Measurements from ENCODE around the gene LILRB5.

LILRB5 gene

GRCh38 chr19:54204767-54205468 is 52.2 kb downstream of the LILRB5 start:
- Histone ChIP-seq H3K36me3 (replicated peaks in 1 of 2; ENCODE audit: control insufficient read depth in 2 of 2, insufficient read depth in 2 of 2, low read length in 2 of 2) (peaks cover 66 to 75% of the 10 kb centered on the region in 2 donors), H3K79me1 (ENCODE audit: low read depth, low read length) (peaks cover 22% of the 10 kb centered on the region), H3K23ac (ENCODE audit: low read depth, low read length, poor library complexity) (no peak overlapping the region), H4K91ac (ENCODE audit: low read depth, low read length, poor library complexity) (no peak overlapping the region), H3K27me3 (ENCODE audit: control insufficient read depth in 3 of 3, insufficient read depth in 3 of 3, low read depth in 1 of 3, low read length in 3 of 3) (no peaks in the 10 kb centered on the region), H3K14ac (ENCODE audit: low read length) (no peak overlapping the region), H3K4me3 (ENCODE audit: low read length in 2 of 2) (no peak overlapping the region), H3K9ac (ENCODE audit: low read depth, low read length, poor library complexity) (no peak overlapping the region), H2AK5ac (ENCODE audit: low read depth, low read length) (no peak overlapping the region), H3K4ac (ENCODE audit: low read length) (no peak overlapping the region), H3K4me1 (ENCODE audit: control insufficient read depth in 2 of 2, insufficient read depth in 1 of 2, low read depth in 1 of 2, low read length in 2 of 2) (peaks cover 19 to 20% of the 10 kb centered on the region in 2 donors), H4K8ac (ENCODE audit: low read depth, low read length) (no peak overlapping the region), H2AFZ (ENCODE audit: low read length) (no peak overlapping the region), H3K4me2 (ENCODE audit: insufficient read depth, low read length, poor library complexity, severe bottlenecking) (no peak overlapping the region), H3K18ac (ENCODE audit: low read length) (no peak overlapping the region), H2BK15ac (ENCODE audit: low read length) (no peak overlapping the region), H2BK120ac (ENCODE audit: low read depth, low read length) (no peak overlapping the region), H3K27ac (replicated peaks; ENCODE audit: low read length) (no peak overlapping the region), H2BK12ac (ENCODE audit: low read length) (no peak overlapping the region), H3K9me3 (replicated peaks in 1 of 2; ENCODE audit: control insufficient read depth in 2 of 2, insufficient read depth in 1 of 2, low read depth in 1 of 2, low read length in 2 of 2) (no peaks in the 10 kb centered on the region), H2BK5ac (ENCODE audit: low read length) (no peak overlapping the region)
- no peak for DNase-seq (ENCODE audit: low spot score)
- no CpG with 5 or more reads among the region's 4 CpGs for WGBS, 2 donors (ENCODE audit: extremely low coverage in 2 of 2, insufficient read length in 2 of 2, insufficient replicate concordance in 1 of 2)

DNA sequence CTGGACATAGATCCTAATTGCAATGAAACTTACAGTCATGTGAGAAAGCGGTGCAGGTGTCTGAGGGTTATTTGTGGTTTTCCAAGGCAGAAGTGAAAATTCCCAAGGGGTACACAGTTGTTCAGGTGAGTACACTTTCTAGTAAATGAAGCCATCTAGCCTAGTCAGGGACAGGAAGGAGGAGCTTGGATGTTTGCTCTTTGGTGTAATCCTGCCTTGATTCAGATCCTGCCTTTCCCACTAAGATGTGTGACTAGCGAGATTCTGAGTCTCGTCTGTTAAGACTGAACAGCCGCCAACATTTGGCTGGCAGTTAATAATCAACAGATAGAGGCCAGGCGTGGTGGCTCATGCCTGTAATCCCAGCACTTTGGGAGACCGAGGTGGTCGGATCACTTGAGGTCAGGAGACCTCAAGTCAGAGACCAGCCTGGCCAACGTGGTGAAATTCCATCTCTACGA is 53.9 kb downstream of the LILRB5 start:
- Histone ChIP-seq H2AFZ (ENCODE audit: low read length) (no peak overlapping the region), H3K27me3 (ENCODE audit: control insufficient read depth in 3 of 3, insufficient read depth in 3 of 3, low read depth in 1 of 3, low read length in 3 of 3) (no peaks in the 10 kb centered on the region), H3K4me2 (ENCODE audit: insufficient read depth, low read length, poor library complexity, severe bottlenecking) (no peak overlapping the region), H3K79me1 (ENCODE audit: low read depth, low read length) (peaks cover 17% of the 10 kb centered on the region), H4K91ac (ENCODE audit: low read depth, low read length, poor library complexity) (no peak overlapping the region), H2BK12ac (ENCODE audit: low read length) (no peak overlapping the region), H3K4ac (ENCODE audit: low read length) (no peak overlapping the region), H2AK5ac (ENCODE audit: low read depth, low read length) (no peak overlapping the region), H3K4me1 (ENCODE audit: control insufficient read depth in 2 of 2, insufficient read depth in 1 of 2, low read depth in 1 of 2, low read length in 2 of 2) (peaks cover 19 to 20% of the 10 kb centered on the region in 2 donors), H3K18ac (ENCODE audit: low read length) (no peak overlapping the region), H3K4me3 (ENCODE audit: low read length in 2 of 2) (no peak overlapping the region), H3K23ac (ENCODE audit: low read depth, low read length, poor library complexity) (no peak overlapping the region), H3K14ac (ENCODE audit: low read length) (no peak overlapping the region), H3K9ac (ENCODE audit: low read depth, low read length, poor library complexity) (peak overlapping the region; percentile 2), H2BK5ac (ENCODE audit: low read length) (no peak overlapping the region), H3K27ac (replicated peaks; ENCODE audit: low read length) (no peak overlapping the region), H2BK15ac (ENCODE audit: low read length) (no peak overlapping the region), H2BK120ac (ENCODE audit: low read depth, low read length) (no peak overlapping the region), H4K8ac (ENCODE audit: low read depth, low read length) (no peak overlapping the region), H3K36me3 (replicated peaks in 1 of 2; ENCODE audit: control insufficient read depth in 2 of 2, insufficient read depth in 2 of 2, low read length in 2 of 2) (peaks cover 59 to 75% of the 10 kb centered on the region in 2 donors), H3K9me3 (replicated peaks in 1 of 2; ENCODE audit: control insufficient read depth in 2 of 2, insufficient read depth in 1 of 2, low read depth in 1 of 2, low read length in 2 of 2) (no peaks in the 10 kb centered on the region)
- no peak for DNase-seq (ENCODE audit: low spot score)
- no CpG with 5 or more reads among the region's 9 CpGs for WGBS, 2 donors (ENCODE audit: extremely low coverage in 2 of 2, insufficient read length in 2 of 2, insufficient replicate concordance in 1 of 2)

DNA sequence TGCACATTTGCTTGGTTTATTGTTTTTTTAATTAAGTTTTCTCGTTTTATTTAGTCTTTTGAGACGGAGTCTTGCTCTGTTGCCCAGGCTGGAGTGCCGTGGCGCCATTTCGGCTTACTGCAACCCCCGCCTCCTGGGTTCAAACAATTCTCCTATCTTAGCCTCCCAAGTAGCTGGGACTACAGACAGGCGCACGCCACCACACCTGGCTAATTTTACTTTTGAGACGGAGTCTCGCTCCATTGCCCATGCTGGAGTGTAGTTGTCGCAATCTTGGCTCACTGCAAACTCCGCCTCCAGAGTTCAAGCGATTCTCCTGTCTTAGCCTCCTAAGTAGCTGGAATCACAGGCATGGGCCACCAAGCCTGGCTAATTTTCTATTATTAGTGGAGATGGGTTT is 55.1 kb downstream of the LILRB5 start:
- peaks cover 19 to 20% of the 10 kb centered on the region in 2 donors for H3K4me1 ChIP-seq (ENCODE audit: control insufficient read depth in 2 of 2, insufficient read depth in 1 of 2, low read depth in 1 of 2, low read length in 2 of 2)
- no peak overlapping the region for H3K27ac ChIP-seq (replicated peaks; ENCODE audit: low read length)
- H3K36me3 ChIP-seq (replicated peaks in 1 of 2; ENCODE audit: control insufficient read depth in 2 of 2, insufficient read depth in 2 of 2, low read length in 2 of 2), result peaks cover 50 to 71% of the 10 kb centered on the region in 2 donors
- no peaks in the 10 kb centered on the region for H3K9me3 ChIP-seq (replicated peaks in 1 of 2; ENCODE audit: control insufficient read depth in 2 of 2, insufficient read depth in 1 of 2, low read depth in 1 of 2, low read length in 2 of 2)
- no peaks in the 10 kb centered on the region for H3K27me3 ChIP-seq (ENCODE audit: control insufficient read depth in 3 of 3, insufficient read depth in 3 of 3, low read depth in 1 of 3, low read length in 3 of 3)
- H3K9ac ChIP-seq (ENCODE audit: low read depth, low read length, poor library complexity), result no peak overlapping the region
- H2BK15ac ChIP-seq (ENCODE audit: low read length), result no peak overlapping the region
- no peak overlapping the region for H3K4ac ChIP-seq (ENCODE audit: low read length)
- no peak overlapping the region for H4K91ac ChIP-seq (ENCODE audit: low read depth, low read length, poor library complexity)
- no peak for DNase-seq (ENCODE audit: low spot score)
- no peak overlapping the region for H2AFZ ChIP-seq (ENCODE audit: low read length)
- H3K79me1 ChIP-seq (ENCODE audit: low read depth, low read length), result peaks cover 14% of the 10 kb centered on the region
- no peak overlapping the region for H3K14ac ChIP-seq (ENCODE audit: low read length)
- no peak overlapping the region for H2BK5ac ChIP-seq (ENCODE audit: low read length)
- no peak overlapping the region for H3K4me2 ChIP-seq (ENCODE audit: insufficient read depth, low read length, poor library complexity, severe bottlenecking)
- no peak overlapping the region for H2BK120ac ChIP-seq (ENCODE audit: low read depth, low read length)
- H3K23ac ChIP-seq (ENCODE audit: low read depth, low read length, poor library complexity), result no peak overlapping the region
- no peak overlapping the region for H3K18ac ChIP-seq (ENCODE audit: low read length)
- peak overlapping the region in 1 of 2 donors; percentile 72 for H3K4me3 ChIP-seq (ENCODE audit: low read length in 2 of 2)
- no CpG with 5 or more reads among the region's 13 CpGs for WGBS, 2 donors (ENCODE audit: extremely low coverage in 2 of 2, insufficient read length in 2 of 2, insufficient replicate concordance in 1 of 2)
- no peak overlapping the region for H4K8ac ChIP-seq (ENCODE audit: low read depth, low read length)
- no peak overlapping the region for H2BK12ac ChIP-seq (ENCODE audit: low read length)
- H2AK5ac ChIP-seq (ENCODE audit: low read depth, low read length), result no peak overlapping the region

GRCh38 chr19:54201172-54201701 is 55.8 kb downstream of the LILRB5 start:
- Histone ChIP-seq H2BK5ac (ENCODE audit: low read length) (no peak overlapping the region), H3K14ac (ENCODE audit: low read length) (no peak overlapping the region), H2BK15ac (ENCODE audit: low read length) (no peak overlapping the region), H2AFZ (ENCODE audit: low read length) (peak overlapping the region; percentile 87), H3K4me1 (ENCODE audit: control insufficient read depth in 2 of 2, insufficient read depth in 1 of 2, low read depth in 1 of 2, low read length in 2 of 2) (peaks cover 18 to 19% of the 10 kb centered on the region in 2 donors), H3K18ac (ENCODE audit: low read length) (peak overlapping the region; percentile 33), H2BK12ac (ENCODE audit: low read length) (no peak overlapping the region), H2AK5ac (ENCODE audit: low read depth, low read length) (no peak overlapping the region), H3K36me3 (replicated peaks in 1 of 2; ENCODE audit: control insufficient read depth in 2 of 2, insufficient read depth in 2 of 2, low read length in 2 of 2) (peaks cover 42 to 69% of the 10 kb centered on the region in 2 donors), H3K79me1 (ENCODE audit: low read depth, low read length) (peaks cover 8% of the 10 kb centered on the region), H3K4ac (ENCODE audit: low read length) (no peak overlapping the region), H3K27ac (replicated peaks; ENCODE audit: low read length) (no peak overlapping the region), H3K4me3 (ENCODE audit: low read length in 2 of 2) (peak overlapping the region; percentile 72 to 94), H4K91ac (ENCODE audit: low read depth, low read length, poor library complexity) (no peak overlapping the region), H3K23ac (ENCODE audit: low read depth, low read length, poor library complexity) (peak overlapping the region; percentile 76), H3K9ac (ENCODE audit: low read depth, low read length, poor library complexity) (peak overlapping the region; percentile 89), H3K4me2 (ENCODE audit: insufficient read depth, low read length, poor library complexity, severe bottlenecking) (peak overlapping the region; percentile 72), H3K27me3 (ENCODE audit: control insufficient read depth in 3 of 3, insufficient read depth in 3 of 3, low read depth in 1 of 3, low read length in 3 of 3) (no peaks in the 10 kb centered on the region), H3K9me3 (replicated peaks in 1 of 2; ENCODE audit: control insufficient read depth in 2 of 2, insufficient read depth in 1 of 2, low read depth in 1 of 2, low read length in 2 of 2) (no peaks in the 10 kb centered on the region), H2BK120ac (ENCODE audit: low read depth, low read length) (no peak overlapping the region), H4K8ac (ENCODE audit: low read depth, low read length) (no peak overlapping the region)
- WGBS, 2 donors (ENCODE audit: extremely low coverage in 2 of 2, insufficient read length in 2 of 2, insufficient replicate concordance in 1 of 2), result no CpG with 5 or more reads among the region's 28 CpGs
- DNase-seq (ENCODE audit: low spot score), result no peak
